Testis (tissue), 2 donors: ENCODE results near the gene CDK17.

Experiments used
- CTCF ChIP-seq, 3 experiments: fragments of 450-650 bp in 2 of 3; fragments of 200-600 bp in 1 of 3; sonication (generic) in 1 of 3; IDR thresholded peaks; one replicate each; pipeline ENCODE4 v1.5.1; 2016 to 2019; ENCODE audit warnings: antibody characterized with exemption in 3 of 3, mild to moderate bottlenecking in 2 of 3, moderate library complexity in 1 of 3
- POLR2A ChIP-seq: fragments of 450-650 bp; IDR thresholded peaks from one replicate; pipeline ENCODE4 v1.6.1; 2017; ENCODE audit warnings: antibody characterized with exemption, mild to moderate bottlenecking, moderate library complexity

- TF ChIP-seq CTCF (IDR thresholded peaks at IDR 0.05) (no peak), POLR2A (no peak)
These were observed 163.2 kb downstream of the CDK17 start for GRCh38 chr12:96237035-96237434.
